ENCODE measurements around the gene PPP1R12A.
"Not testable (repeated sequence)": the region's sequence is repeated elsewhere in the genome, so short reads cannot be mapped to it uniquely, and the experiment has no call there.

The PPP1R12A gene

DNA sequence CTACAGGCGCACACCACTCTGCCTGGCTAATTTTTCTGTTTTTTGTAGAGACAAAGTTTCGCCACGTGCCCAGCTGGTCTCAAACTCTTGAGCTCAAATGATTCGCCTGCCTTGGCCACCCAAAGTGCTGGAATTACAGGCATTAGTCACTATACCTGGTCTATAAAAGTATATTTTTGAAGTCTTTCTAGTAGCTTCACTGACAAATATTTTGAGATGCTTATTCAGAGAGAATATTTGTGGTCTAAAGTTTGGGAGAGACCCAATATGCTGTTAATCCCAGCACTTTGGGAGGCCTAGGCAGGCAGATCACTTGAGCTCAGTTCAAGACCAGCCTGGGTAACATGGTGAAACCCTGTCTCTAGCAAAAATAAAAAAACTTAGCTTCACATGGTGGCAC, 22.0 kb upstream of the PPP1R12A start:
- TF ChIP-seq FOXM1 (IDR thresholded peaks at IDR 0.05; ENCODE audit: borderline replicate concordance) (no peak), BHLHE40 (IDR thresholded peaks at IDR 0.05; ENCODE audit: borderline replicate concordance) (no peak), HDGF (IDR thresholded peaks at IDR 0.05; ENCODE audit: borderline replicate concordance) (no peak)
- ChIA-PET POLR2A (no interaction called here), CTCF (no interaction called here)
- no peak for DNase-seq (ENCODE audit: extremely low spot score)

DNA sequence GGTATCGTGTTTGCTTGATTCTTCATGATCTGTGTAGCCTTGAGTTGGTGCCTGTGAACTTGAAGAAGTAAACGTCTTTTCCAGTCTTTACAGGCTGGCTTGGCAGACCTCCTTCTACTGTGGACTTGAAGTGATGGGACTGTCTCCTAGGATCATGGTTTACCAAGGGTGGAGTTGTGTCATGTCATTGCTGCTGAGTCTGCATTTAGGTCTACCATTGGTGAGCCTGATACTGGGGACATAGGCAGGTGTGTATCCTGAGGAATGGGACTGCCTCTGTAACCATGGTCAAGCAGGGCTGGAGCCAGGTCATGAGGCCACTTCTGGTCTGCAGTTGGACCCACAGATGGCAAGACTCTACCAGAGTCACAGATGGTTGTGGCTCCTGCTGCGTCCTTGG, 20.7 kb upstream of the PPP1R12A start:
- ChIA-PET POLR2A (no interaction called here), CTCF (no interaction called here)
- no peak for TF ChIP-seq ARNT (IDR thresholded peaks at IDR 0.05)
- TF ChIP-seq ELF4 (IDR thresholded peaks at IDR 0.05), result no peak
- no peak for TF ChIP-seq CTBP1 (IDR thresholded peaks at IDR 0.05; ENCODE audit: borderline replicate concordance)
- no peak for TF ChIP-seq SUZ12 (IDR thresholded peaks at IDR 0.05)
- TF ChIP-seq, protein P1, sequence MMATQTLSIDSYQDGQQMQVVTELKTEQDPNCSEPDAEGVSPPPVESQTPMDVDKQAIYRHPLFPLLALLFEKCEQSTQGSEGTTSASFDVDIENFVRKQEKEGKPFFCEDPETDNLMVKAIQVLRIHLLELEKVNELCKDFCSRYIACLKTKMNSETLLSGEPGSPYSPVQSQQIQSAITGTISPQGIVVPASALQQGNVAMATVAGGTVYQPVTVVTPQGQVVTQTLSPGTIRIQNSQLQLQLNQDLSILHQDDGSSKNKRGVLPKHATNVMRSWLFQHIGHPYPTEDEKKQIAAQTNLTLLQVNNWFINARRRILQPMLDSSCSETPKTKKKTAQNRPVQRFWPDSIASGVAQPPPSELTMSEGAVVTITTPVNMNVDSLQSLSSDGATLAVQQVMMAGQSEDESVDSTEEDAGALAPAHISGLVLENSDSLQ (IDR thresholded peaks at IDR 0.05), result no peak
- no peak for TF ChIP-seq LEF1 (IDR thresholded peaks at IDR 0.05; ENCODE audit: borderline replicate concordance)
- TF ChIP-seq FOXA1 (IDR thresholded peaks at IDR 0.05), result no peak
- TF ChIP-seq L3MBTL2 (conservative IDR thresholded peaks at IDR 0.05), result no peak
- TF ChIP-seq FOXM1 (IDR thresholded peaks at IDR 0.05; ENCODE audit: borderline replicate concordance), result no peak
- TF ChIP-seq NFRKB (IDR thresholded peaks at IDR 0.05), result no peak
- no peak for TF ChIP-seq SP1 (IDR thresholded peaks at IDR 0.05)
- no peak for TF ChIP-seq FOXK2 (IDR thresholded peaks at IDR 0.05)
- no peak for TF ChIP-seq TARDBP (IDR thresholded peaks at IDR 0.05)
- TF ChIP-seq BHLHE40 (IDR thresholded peaks at IDR 0.05; ENCODE audit: borderline replicate concordance), result no peak
- no peak for TF ChIP-seq ZNF384 (IDR thresholded peaks at IDR 0.05)
- TF ChIP-seq HDGF (IDR thresholded peaks at IDR 0.05; ENCODE audit: borderline replicate concordance), result no peak
- no peak for DNase-seq (ENCODE audit: extremely low spot score)

DNA sequence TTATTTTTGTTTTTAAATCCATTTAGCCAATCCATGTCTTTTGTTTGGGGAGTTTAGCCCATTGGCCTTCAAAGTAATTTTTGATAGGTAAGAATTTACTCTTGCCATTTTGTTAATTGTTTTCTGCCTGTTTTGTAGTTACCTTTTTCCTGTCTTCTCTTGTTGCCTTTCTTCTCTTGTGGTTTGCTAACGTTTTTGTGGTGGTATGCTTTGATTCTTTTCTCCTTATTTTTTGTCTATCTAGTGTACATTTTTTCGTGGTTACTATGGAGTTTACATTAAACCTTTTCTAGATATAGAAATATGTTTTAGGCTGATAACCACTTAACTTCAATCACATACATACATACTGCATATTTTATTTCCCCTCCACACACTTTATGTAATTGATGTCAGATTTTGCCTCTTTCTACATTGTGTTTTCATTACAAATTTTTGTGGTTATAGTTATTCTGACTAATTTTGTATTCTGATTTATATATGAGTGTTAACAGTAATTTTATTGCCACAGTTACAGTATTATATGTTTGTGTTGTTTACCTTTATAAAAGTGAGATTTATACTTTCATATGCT, 19.2 kb upstream of the PPP1R12A start:
- TF ChIP-seq LEF1 (IDR thresholded peaks at IDR 0.05; ENCODE audit: borderline replicate concordance) (no peak), CTBP1 (IDR thresholded peaks at IDR 0.05; ENCODE audit: borderline replicate concordance) (no peak)
- POLR2A ChIA-PET, result no interaction called here
- CTCF ChIA-PET, result no interaction called here
- no peak for DNase-seq (ENCODE audit: extremely low spot score)

- DNase-seq (ENCODE audit: extremely low spot score), result no peak
- ChIA-PET CTCF (no interaction called here), POLR2A (no interaction called here)
- TF ChIP-seq FOXM1 (IDR thresholded peaks at IDR 0.05; ENCODE audit: borderline replicate concordance), result no peak
- TF ChIP-seq HDGF (IDR thresholded peaks at IDR 0.05; ENCODE audit: borderline replicate concordance), result no peak
- TF ChIP-seq SUZ12 (IDR thresholded peaks at IDR 0.05), result no peak
- no peak for TF ChIP-seq CTBP1 (IDR thresholded peaks at IDR 0.05; ENCODE audit: borderline replicate concordance)
- TF ChIP-seq NFRKB (IDR thresholded peaks at IDR 0.05), result no peak
- no peak for TF ChIP-seq ELF4 (IDR thresholded peaks at IDR 0.05)
- TF ChIP-seq TARDBP (IDR thresholded peaks at IDR 0.05), result no peak
- no peak for TF ChIP-seq BHLHE40 (IDR thresholded peaks at IDR 0.05; ENCODE audit: borderline replicate concordance)
- no peak for TF ChIP-seq ZNF384 (IDR thresholded peaks at IDR 0.05)
- no peak for TF ChIP-seq ARNT (IDR thresholded peaks at IDR 0.05)
- TF ChIP-seq FOXK2 (IDR thresholded peaks at IDR 0.05), result no peak
- TF ChIP-seq, protein P1 (IDR thresholded peaks at IDR 0.05), result no peak
- TF ChIP-seq L3MBTL2 (conservative IDR thresholded peaks at IDR 0.05), result no peak
- no peak for TF ChIP-seq SP1 (IDR thresholded peaks at IDR 0.05)
Measured at GRCh38 chr12:79949098-79949497, 14.2 kb upstream of the PPP1R12A start.

DNA sequence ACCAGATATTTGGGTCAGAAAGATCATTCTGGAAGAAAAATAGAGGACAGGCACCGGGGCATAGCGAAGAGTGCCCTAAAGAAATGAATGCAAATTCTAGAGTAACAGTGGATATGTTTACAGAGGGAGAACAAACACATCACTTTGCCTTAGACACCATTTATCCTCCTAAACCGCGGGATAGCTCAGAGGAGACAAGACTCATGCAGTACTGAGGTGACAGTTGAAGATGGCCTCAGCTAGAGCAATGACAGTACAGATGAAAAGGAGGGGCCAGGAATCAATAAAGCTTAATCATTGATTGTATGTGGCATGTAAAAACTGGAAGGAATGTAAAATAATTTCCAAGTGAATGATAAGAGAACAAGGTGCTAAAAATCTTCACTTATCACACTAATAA, 10.5 kb upstream of the PPP1R12A start:
- no peak for TF ChIP-seq ELF4 (IDR thresholded peaks at IDR 0.05)
- no peak for TF ChIP-seq TARDBP (IDR thresholded peaks at IDR 0.05)
- no peak for TF ChIP-seq CTBP1 (IDR thresholded peaks at IDR 0.05; ENCODE audit: borderline replicate concordance)
- TF ChIP-seq L3MBTL2 (conservative IDR thresholded peaks at IDR 0.05), result no peak
- no peak for TF ChIP-seq FOXA1 (IDR thresholded peaks at IDR 0.05)
- CTCF ChIA-PET, result no interaction called here
- POLR2A ChIA-PET, result interaction anchor here (1.8 kb wide), 1 partner anchor 10 kb away, joined by 5 read pairs; no protein-coding TSS in a partner anchor
- no peak for DNase-seq (ENCODE audit: extremely low spot score)

DNA sequence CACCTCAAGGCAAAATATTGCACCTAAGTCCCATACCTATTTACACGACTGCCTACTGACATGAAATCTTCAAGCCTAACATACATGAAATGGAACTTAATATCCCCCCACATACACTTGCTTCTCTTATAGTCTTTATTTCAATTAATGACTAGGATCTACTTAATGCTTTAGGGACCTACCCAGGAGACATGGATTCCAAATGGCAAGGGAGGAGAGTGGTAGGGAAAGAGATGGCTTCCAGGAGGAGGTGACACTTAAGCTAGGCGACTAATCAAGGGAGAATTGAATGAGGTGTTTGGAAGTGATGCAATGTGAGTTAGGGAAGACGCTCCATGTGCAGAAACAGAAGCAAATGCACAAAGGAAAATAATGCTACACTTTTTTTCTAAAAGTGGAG, 9.7 kb upstream of the PPP1R12A start:
- TF ChIP-seq, protein P1 (IDR thresholded peaks at IDR 0.05), result no peak
- TF ChIP-seq TARDBP (IDR thresholded peaks at IDR 0.05) (no peak), LEF1 (IDR thresholded peaks at IDR 0.05; ENCODE audit: borderline replicate concordance) (no peak), SUZ12 (IDR thresholded peaks at IDR 0.05) (no peak)
- no peak for DNase-seq (ENCODE audit: extremely low spot score)
- ChIA-PET POLR2A (interaction anchor here (1.8 kb wide), 1 partner anchor 9 kb away, joined by 5 read pairs; no protein-coding TSS in a partner anchor), CTCF (no interaction called here)

DNA sequence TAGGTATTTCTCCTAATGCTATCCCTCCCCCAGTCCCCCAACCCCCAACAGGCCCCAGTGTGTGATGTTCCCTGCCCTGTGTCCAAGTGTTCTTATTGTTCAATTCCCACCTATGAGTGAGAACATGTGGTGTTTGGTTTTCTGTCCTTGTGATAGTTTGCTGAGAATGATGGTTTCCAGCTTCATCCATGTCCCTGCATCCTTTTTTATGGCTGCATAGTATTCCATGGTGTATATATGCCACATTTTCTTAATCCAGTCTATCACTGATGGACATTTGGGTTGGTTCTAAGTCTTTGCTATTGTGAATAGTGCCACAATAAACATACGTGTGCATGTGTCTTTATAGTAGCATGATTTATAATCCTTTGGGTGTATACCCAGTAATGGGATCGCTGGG, 7.9 kb upstream of the PPP1R12A start:
- CTCF ChIA-PET; DNase-seq (ENCODE audit: extremely low spot score); POLR2A ChIA-PET: not testable (repeated sequence)

Measured in HEK293T (cell line).